SK-N-DZ (cell line): ENCODE data around the gene PRKAG1.

Experiments
- DNase-seq: peaks from one replicate; pipeline ENCODE4 v3.0.0-alpha.2; 2015; ENCODE audit warnings: low spot score

The PRKAG1 gene

GRCh38 chr12:49010092-49010668 lies 8.4 kb downstream of the PRKAG1 start:
- DNase-seq, result no peak

- DNase-seq, result no peak
Observed at GRCh38 chr12:49008943-49009342, 9.6 kb downstream of the PRKAG1 start.

GRCh38 chr12:49000346-49000745 lies 18.2 kb downstream of the PRKAG1 start:
- DNase-seq, result no peak

GRCh38 chr12:48999371-49000131 lies 19.0 kb downstream of the PRKAG1 start, which contains the start of gene DDN:
Gene DDN, minus strand, starts transcription at chr12:48999375. Its CDS starts 88 bp downstream, at chr12:48999287.
- peak; percentile 90 for DNase-seq

GRCh38 chr12:48998497-48999353 lies 19.9 kb downstream of the PRKAG1 start:
- DNase-seq, result peak; percentile 51

- DNase-seq, result peak; percentile 65
Observed at GRCh38 chr12:48997719-48998496, 20.7 kb downstream of the PRKAG1 start.

GRCh38 chr12:48996794-48997718 lies 21.5 kb downstream of the PRKAG1 start:
- DNase-seq, result peak; percentile 85

GRCh38 chr12:48995086-48995879 lies 23.3 kb downstream of the PRKAG1 start:
- peak; percentile 87 for DNase-seq

GRCh38 chr12:48994224-48995085 lies 24.1 kb downstream of the PRKAG1 start:
- no peak for DNase-seq

- no peak for DNase-seq
Observed at GRCh38 chr12:48993787-48994186, 24.8 kb downstream of the PRKAG1 start.

- DNase-seq, result no peak
Observed at GRCh38 chr12:48991247-48992050, 27.1 kb downstream of the PRKAG1 start.

GRCh38 chr12:48990552-48990951 lies 28.0 kb downstream of the PRKAG1 start:
- no peak for DNase-seq

GRCh38 chr12:48988030-48988649 lies 30.4 kb downstream of the PRKAG1 start:
- DNase-seq, result peak; percentile 64

GRCh38 chr12:48986720-48987291 lies 31.8 kb downstream of the PRKAG1 start:
- DNase-seq, result no peak

- no peak for DNase-seq
Observed at GRCh38 chr12:48985901-48986300, 32.7 kb downstream of the PRKAG1 start.

GRCh38 chr12:48985475-48985897 lies 33.1 kb downstream of the PRKAG1 start:
- no peak for DNase-seq
